Naive B cell (primary cell): ENCODE results near the gene IL6ST. TPM values are rescaled to one million over a fixed set of nuclear protein-coding genes. Genes with fewer than 3 reads are reported as not detected.
"Not testable (repeated sequence)": the region's sequence is repeated elsewhere in the genome, so short reads cannot be mapped to it uniquely, and the experiment has no call there.

ENCODE experiments used
- ATAC-seq, 2 donors: fragments of 150-1000 bp; cut with Tn5 transposase; 2 replicates each; pipeline ENCODE4 v1.10.0; 2021; ENCODE audit warnings: low read depth in 2 of 2, mild to moderate bottlenecking in 2 of 2, moderate library complexity in 2 of 2
- DNase-seq: peaks from one replicate; pipeline ENCODE4 v3.0.0; 2022
- H3K27ac Mint-ChIP-seq, 6 donors: one replicate each; pipeline ENCODE4 v1.8.0; 2020 to 2022; ENCODE audit warnings: mild to moderate bottlenecking in 6 of 6, mixed read lengths in 6 of 6, moderate library complexity in 5 of 6, inconsistent platforms in 2 of 6
- H3K27me3 Mint-ChIP-seq, 3 donors: one replicate each; pipeline ENCODE4 v1.8.0; 2021 to 2022; ENCODE audit warnings: mixed read lengths in 3 of 3, mild to moderate bottlenecking in 1 of 3
- H3K36me3 Mint-ChIP-seq, 2 donors: one replicate each; pipeline ENCODE4 v1.8.0; 2020 to 2022; ENCODE audit warnings: mixed read lengths in 2 of 2, inconsistent platforms in 1 of 2, mild to moderate bottlenecking in 1 of 2
- H3K4me1 Mint-ChIP-seq, 3 donors: one replicate each; pipeline ENCODE4 v1.8.0; 2020 to 2022; ENCODE audit warnings: mixed read lengths in 3 of 3, inconsistent platforms in 1 of 3, mild to moderate bottlenecking in 1 of 3, moderate library complexity in 1 of 3
- H3K4me3 Mint-ChIP-seq, 8 donors: one replicate each; pipeline ENCODE4 v1.8.0; 2020 to 2022; ENCODE audit warnings: mild to moderate bottlenecking in 8 of 8, mixed read lengths in 8 of 8, moderate library complexity in 8 of 8, inconsistent platforms in 2 of 8
- H3K9me3 Mint-ChIP-seq, 7 donors: one replicate each; pipeline ENCODE4 v1.8.0; 2020 to 2022; ENCODE audit warnings: mixed read lengths in 7 of 7, mild to moderate bottlenecking in 5 of 7, inconsistent platforms in 2 of 7, moderate library complexity in 1 of 7
- polyA plus RNA-seq, 6 donors: library from polyadenylated mRNA; unstranded; fragments of 300-500 nt; fragmentation: Illumina TruSeq; gene quantifications; one replicate each; pipeline ENCODE4 v1.2.3, GENCODE V29; 2021; ENCODE audit warnings: low read depth in 6 of 6

Gene IL6ST
- polyA plus RNA-seq, 6 donors from 2014 or later = 3.2 to 19.8 (median 8.2) TPM

DNA sequence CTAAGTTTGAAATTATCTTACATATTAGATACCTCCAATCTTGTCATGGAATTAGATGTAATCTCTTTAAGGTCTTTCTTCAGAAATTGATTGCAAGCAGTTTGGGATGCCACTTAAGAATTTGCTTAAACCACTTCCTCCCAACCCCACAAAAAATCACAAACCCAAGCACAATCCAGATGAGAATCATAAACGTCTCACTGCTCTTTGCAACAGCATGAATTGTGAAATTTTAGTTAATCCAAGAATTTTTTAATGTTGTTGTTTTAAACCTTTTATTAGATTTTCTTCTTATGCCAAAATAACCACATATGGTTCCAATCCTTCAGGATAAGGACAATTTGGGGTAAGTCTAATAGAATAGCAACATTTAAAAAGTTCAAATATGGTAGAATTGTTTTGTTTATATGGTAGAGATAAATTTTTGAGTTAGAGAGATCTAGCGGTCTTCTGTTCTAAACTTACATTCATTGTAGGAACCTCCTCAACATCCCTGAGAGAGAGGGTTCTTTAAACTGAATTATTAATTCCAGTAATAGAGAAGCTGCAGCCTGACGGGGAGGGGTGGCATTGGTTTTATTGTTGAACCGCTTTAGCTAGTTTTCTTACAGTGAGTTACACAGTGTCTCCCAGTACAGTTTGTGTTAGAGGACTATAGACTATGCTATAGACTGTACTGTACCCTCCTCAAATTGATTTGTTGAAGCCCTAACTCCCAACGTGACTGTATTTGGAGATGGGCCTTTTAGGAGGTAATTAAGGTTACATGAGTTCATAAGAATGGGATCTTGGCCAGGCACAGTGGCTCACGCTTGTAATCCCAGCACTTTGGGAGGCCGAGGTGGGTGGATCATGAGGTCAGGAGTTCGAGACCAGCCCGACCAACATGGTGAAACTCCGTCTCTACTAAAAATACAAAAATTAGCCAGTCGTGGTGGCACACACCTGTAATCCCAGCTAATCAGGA, 24.8 kb upstream of the IL6ST start:
- no peak overlapping the region for H3K4me3 Mint-ChIP-seq
- H3K4me1 Mint-ChIP-seq = peaks cover 0 to 2% (median 0%) of the 10 kb centered on the region in 3 donors
- H3K36me3 Mint-ChIP-seq = no peaks in the 10 kb centered on the region
- no peak overlapping the region for H3K27ac Mint-ChIP-seq
- H3K9me3 Mint-ChIP-seq = peaks cover 0 to 8% (median 3%) of the 10 kb centered on the region in 7 donors
- DNase-seq (no peak), ATAC-seq (no peak)
- no peaks in the 10 kb centered on the region for H3K27me3 Mint-ChIP-seq

DNA sequence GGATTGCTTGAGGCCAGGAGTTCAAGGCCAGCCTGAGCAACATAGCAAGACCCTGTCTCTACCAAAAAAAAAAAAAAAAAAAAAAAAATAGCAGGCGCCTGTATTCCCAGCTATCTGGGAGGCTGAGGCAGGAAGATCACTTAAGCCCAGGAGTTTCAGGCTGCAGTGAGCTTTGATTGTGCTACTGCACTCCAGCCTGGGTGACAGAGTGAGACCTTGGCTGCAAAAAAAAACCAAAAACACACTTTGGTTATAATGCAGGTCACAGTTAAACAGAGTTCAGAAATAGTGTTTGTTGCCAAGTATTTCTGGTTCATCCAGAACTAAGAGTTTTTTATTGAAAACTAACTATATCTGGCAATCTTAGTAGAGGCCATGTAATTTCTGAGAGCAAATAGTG, 24.1 kb upstream of the IL6ST start:
- no peaks in the 10 kb centered on the region for H3K27me3 Mint-ChIP-seq
- no peak overlapping the region for H3K4me3 Mint-ChIP-seq
- H3K4me1 Mint-ChIP-seq = peaks cover 0 to 2% (median 0%) of the 10 kb centered on the region in 3 donors
- H3K27ac Mint-ChIP-seq = no peak overlapping the region
- H3K36me3 Mint-ChIP-seq = no peaks in the 10 kb centered on the region
- ATAC-seq (no peak), DNase-seq (no peak)
- H3K9me3 Mint-ChIP-seq = peaks cover 0 to 8% (median 3%) of the 10 kb centered on the region in 7 donors

DNA sequence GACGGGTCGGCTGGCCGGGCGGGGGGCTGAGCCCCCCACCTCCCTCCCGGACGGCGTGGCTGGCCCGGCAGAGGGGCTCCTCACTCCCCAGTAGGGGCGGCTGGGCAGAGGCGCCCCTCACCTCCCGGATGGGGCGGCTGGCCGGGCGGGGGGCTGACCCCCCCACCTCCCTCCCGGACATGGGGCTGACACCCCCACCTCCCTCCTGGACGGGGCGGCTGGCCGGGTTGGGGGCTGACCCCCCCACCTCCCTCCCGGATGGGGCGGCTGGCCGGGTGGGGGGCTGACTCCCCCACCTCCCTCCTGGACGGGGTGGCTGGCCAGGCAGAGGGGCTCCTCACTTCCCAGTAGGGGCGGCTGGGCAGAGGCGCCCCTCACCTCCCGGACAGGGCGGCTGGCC, 19.9 kb upstream of the IL6ST start:
- H3K27ac Mint-ChIP-seq, H3K36me3 Mint-ChIP-seq, H3K4me3 Mint-ChIP-seq, H3K9me3 Mint-ChIP-seq, ATAC-seq, H3K4me1 Mint-ChIP-seq, DNase-seq, H3K27me3 Mint-ChIP-seq: not testable (repeated sequence)

DNA sequence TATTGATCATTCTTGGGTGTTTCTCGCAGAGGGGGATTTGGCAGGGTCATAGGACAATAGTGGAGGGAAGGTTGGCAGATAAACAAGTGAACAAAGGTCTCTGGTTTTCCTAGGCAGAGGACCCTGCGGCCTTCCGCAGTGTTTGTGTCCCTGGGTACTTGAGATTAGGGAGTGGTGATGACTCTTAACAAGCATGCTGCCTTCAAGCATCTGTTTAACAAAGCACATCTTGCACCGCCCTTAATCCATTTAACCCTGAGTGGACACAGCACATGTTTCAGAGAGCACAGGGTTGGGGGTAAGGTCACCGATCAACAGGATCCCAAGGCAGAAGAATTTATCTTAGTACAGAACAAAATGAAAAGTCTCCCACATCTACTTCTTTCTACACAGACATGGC, 19.2 kb upstream of the IL6ST start:
- not testable (repeated sequence) for H3K9me3 Mint-ChIP-seq, H3K27ac Mint-ChIP-seq, H3K4me3 Mint-ChIP-seq, H3K27me3 Mint-ChIP-seq, H3K4me1 Mint-ChIP-seq, H3K36me3 Mint-ChIP-seq, DNase-seq, ATAC-seq

DNA sequence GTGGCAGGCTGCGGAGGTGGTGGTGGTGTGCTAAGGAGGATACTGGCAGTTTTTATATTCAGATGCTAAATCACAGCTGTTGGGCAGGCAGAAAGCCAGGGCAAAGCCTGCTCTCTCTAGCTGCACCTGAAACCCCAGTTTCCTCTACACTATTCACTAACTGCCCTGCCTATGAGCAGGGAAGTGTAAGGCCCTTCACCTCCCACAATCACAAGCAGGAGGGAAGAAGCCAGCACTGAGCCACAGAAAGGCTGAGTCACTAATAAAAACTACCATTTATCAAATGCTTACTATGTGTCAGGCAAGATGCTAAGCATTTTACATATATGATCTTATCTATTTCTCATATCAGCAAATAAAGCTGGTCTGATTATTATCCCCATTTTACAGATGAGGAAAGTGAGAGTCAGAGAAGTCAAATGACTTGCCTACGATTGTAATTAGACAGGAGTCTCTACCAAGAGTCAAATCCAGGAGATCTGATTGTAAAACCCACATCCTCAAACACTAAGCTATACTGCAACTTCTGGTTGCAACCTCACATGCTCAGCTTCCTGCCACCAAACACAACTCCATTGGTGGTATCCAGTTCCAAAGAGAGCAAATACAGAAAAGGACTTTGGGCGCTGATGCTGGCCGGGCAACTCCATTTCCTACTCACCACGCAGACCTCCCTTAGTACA, 17.7 kb upstream of the IL6ST start:
- DNase-seq = no peak

DNA sequence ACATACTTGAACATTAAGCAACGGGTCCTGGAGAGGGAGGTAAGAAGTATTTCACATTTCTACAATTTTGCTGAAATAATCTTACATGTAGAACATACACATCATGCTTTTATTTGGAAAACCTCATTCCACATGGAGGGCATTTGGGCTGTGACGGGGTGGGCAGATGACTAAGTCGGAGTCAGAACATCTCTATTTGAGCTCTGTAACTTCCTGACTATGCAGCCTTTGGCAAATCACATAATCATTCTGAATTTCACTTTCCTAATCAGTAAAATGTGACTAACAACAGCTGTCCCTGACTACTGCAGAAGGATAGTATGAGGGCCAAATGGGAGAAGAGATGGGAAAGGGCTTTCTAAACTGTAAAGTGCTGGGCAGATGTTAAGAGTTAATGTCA, 17.1 kb upstream of the IL6ST start:
- no peaks in the 10 kb centered on the region for H3K4me1 Mint-ChIP-seq
- no peak for ATAC-seq
- H3K27me3 Mint-ChIP-seq = no peaks in the 10 kb centered on the region
- peaks cover 0 to 8% (median 3%) of the 10 kb centered on the region in 7 donors for H3K9me3 Mint-ChIP-seq
- H3K4me3 Mint-ChIP-seq = no peak overlapping the region
- no peaks in the 10 kb centered on the region for H3K36me3 Mint-ChIP-seq
- no peak for DNase-seq
- no peak overlapping the region for H3K27ac Mint-ChIP-seq

More for the DNA sequence above, 17.7 kb upstream of the IL6ST start:
- no peak overlapping the region for H3K27ac Mint-ChIP-seq
- no peaks in the 10 kb centered on the region for H3K27me3 Mint-ChIP-seq
- peaks cover 0 to 8% (median 3%) of the 10 kb centered on the region in 7 donors for H3K9me3 Mint-ChIP-seq
- ATAC-seq = no peak
- H3K36me3 Mint-ChIP-seq = no peaks in the 10 kb centered on the region
- H3K4me1 Mint-ChIP-seq = no peaks in the 10 kb centered on the region
- H3K4me3 Mint-ChIP-seq = no peak overlapping the region

DNA sequence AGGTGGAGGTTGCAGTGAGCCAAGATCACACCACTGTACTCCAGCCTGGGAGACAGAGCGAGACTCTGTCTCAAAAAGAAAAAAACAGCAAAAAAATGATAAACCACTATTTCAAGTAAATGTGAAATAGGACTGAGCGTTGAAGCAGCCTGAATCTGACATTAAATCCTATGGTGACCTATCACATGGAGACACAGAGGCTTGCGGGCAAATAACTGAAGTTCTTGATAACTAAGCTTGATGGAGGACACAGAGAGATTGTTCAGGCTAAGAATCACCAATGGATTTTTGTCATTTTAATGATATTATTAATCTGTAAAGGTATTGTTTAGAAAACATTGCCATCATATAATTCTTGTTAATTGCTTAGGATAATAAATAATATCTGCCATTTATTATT, 15.7 kb upstream of the IL6ST start:
- H3K4me1 Mint-ChIP-seq = peaks cover 4 to 7% (median 6%) of the 10 kb centered on the region in 3 donors
- no peak overlapping the region for H3K4me3 Mint-ChIP-seq
- ATAC-seq (no peak), DNase-seq (no peak)
- peaks cover 0 to under 1% (median 0%) of the 10 kb centered on the region in 7 donors for H3K9me3 Mint-ChIP-seq
- no peaks in the 10 kb centered on the region for H3K27me3 Mint-ChIP-seq
- H3K27ac Mint-ChIP-seq = no peak overlapping the region
- no peaks in the 10 kb centered on the region for H3K36me3 Mint-ChIP-seq

DNA sequence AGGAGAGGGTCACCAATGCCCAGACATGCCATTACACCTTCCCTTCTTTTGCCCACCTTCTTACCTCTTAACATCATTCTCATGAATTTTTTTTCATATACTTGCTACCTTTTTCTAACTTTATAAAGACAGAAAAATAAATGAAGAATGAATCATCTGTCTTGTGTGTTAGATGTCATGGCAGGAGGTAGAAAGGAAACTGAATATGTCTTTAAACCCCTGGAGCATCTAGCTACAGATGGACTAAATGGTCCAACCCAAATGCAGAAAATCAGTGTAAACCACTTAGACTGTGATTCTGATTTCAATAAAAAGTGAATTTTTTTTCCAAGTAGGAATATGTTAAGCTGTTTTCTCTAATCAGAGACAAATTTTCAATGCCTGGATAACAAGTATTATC, 11.8 kb upstream of the IL6ST start:
- H3K4me3 Mint-ChIP-seq = no peak overlapping the region
- peaks cover 9 to 12% (median 11%) of the 10 kb centered on the region in 3 donors for H3K4me1 Mint-ChIP-seq
- no peak for DNase-seq
- ATAC-seq = no peak
- H3K27me3 Mint-ChIP-seq = no peaks in the 10 kb centered on the region
- no peaks in the 10 kb centered on the region for H3K36me3 Mint-ChIP-seq
- H3K27ac Mint-ChIP-seq = no peak overlapping the region
- peaks cover 0 to 14% (median 2%) of the 10 kb centered on the region in 7 donors for H3K9me3 Mint-ChIP-seq

DNA sequence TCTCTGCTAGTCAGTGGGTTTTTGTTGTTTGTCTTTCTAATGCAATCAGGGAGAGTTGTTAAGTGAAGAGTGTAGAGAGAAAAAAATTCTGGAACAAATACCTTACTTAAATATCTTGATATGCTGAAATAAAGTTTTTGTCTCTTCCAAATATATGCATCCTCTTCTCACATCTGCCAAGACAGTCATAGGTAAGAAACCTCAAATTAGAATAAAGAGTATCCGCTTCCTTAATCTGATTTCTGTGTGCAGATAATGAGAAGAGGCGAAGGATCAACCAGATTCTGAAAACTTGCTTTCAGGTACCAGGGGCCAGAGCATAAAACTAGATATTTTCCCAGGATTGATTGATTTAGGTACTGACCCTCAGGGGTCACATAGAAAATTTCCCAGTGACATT, 11.3 kb upstream of the IL6ST start:
- peaks cover 0 to 14% (median 2%) of the 10 kb centered on the region in 7 donors for H3K9me3 Mint-ChIP-seq
- no peak overlapping the region for H3K4me3 Mint-ChIP-seq
- no peak for DNase-seq
- peak overlapping the region in 1 of 6 donors; percentile 84 for H3K27ac Mint-ChIP-seq
- no peaks in the 10 kb centered on the region for H3K27me3 Mint-ChIP-seq
- H3K36me3 Mint-ChIP-seq = no peaks in the 10 kb centered on the region
- ATAC-seq = peak; percentile 38 to 62
- peaks cover 9 to 12% (median 11%) of the 10 kb centered on the region in 3 donors for H3K4me1 Mint-ChIP-seq

DNA sequence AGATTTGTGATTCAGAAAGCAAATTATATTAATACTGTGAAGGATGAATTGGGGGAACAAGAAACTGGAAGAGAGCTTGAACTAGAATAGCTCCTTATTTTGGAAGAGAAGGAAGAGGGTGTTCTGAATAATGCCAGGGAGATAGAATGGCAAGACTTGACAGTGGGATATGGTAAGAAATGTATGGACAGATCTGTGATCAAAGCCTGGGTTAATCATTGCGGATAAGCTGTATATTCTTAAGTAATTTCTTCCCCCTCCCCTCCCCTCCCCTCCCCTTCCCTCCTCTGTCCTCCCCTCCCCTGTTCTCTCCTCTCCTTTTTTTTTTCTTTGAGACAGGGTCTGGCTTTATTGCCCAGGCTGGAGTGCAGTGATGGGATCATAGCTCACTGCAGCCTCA, 10.1 kb upstream of the IL6ST start:
- Mint-ChIP-seq H3K4me3 (no peak overlapping the region), H3K9me3 (peaks cover 0 to 14% (median 2%) of the 10 kb centered on the region in 7 donors), H3K4me1 (peaks cover 9 to 12% (median 11%) of the 10 kb centered on the region in 3 donors), H3K27me3 (no peaks in the 10 kb centered on the region), H3K27ac (no peak overlapping the region), H3K36me3 (no peaks in the 10 kb centered on the region)
- no peak for ATAC-seq
- DNase-seq = no peak

DNA sequence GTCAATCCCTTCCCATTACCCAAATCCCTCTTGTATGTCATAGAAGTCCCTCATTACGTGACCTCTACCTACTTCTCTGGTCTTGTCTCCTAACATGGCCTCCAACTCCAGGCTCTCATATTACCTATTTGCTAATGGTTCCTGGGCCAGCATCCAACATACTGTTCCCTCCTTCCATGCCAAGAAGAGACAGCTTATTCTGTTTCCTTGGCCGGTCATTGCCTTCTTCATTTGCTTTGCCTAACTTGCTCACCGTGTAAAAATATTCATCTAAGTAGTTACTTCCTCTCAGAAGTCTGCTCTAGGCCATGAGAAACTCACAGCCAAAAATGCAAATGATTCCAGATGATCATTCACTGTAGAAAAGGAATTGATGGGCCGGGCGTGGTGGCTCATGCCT, 8.9 kb upstream of the IL6ST start:
- Mint-ChIP-seq H3K27me3 (no peaks in the 10 kb centered on the region), H3K9me3 (peaks cover 0 to 14% (median 2%) of the 10 kb centered on the region in 7 donors), H3K27ac (peak overlapping the region in 2 of 6 donors; percentile 22 to 63), H3K4me1 (peaks cover 9 to 12% (median 11%) of the 10 kb centered on the region in 3 donors), H3K4me3 (peak overlapping the region in 1 of 8 donors; percentile 71), H3K36me3 (no peaks in the 10 kb centered on the region)
- ATAC-seq (no peak), DNase-seq (no peak)

DNA sequence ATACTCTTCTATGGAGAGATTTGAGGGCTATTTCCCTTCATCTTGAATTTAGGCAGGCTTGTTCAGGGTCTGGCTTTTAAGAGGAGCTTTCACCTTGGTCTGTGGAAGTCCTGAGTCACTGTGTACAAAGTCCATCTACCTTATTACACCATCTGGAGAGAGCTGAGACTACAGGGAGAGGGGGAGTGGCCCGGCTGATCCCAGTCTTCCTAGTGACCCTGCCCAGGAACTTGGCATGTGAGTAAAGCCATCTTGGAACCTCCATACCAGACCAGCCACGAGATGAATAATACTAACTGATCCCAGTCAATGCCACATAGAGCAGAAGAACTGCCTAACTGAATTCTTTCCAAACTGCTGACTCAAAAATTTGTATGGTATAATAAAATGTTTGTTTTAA, 8.4 kb upstream of the IL6ST start:
- H3K9me3 Mint-ChIP-seq = peaks cover 0 to 14% (median 2%) of the 10 kb centered on the region in 7 donors
- no peak overlapping the region for H3K4me3 Mint-ChIP-seq
- H3K4me1 Mint-ChIP-seq = peaks cover 9 to 12% (median 11%) of the 10 kb centered on the region in 3 donors
- H3K27ac Mint-ChIP-seq = no peak overlapping the region
- no peaks in the 10 kb centered on the region for H3K27me3 Mint-ChIP-seq
- ATAC-seq (no peak), DNase-seq (no peak)
- H3K36me3 Mint-ChIP-seq = no peaks in the 10 kb centered on the region

DNA sequence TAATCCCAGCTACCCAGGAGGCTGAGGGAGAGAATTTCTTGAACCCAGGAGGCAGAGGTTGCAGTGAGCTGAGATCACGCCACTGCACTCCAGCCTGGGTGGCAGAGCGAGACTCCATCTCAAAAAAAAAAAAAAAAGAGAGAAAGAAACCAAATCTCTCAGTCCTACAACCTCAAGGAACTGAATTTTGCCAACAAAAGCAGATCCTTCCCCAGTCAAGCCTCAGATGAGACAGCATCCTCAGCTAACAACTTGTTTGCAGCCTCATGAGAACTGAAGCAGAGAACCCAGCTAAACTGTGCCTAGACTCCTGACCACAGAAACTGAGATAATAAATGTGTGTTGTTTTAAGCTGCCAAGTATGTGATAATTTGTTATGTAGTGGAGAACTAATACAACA, 7.5 kb upstream of the IL6ST start:
- no peak overlapping the region for H3K4me3 Mint-ChIP-seq
- no peaks in the 10 kb centered on the region for H3K27me3 Mint-ChIP-seq
- H3K9me3 Mint-ChIP-seq = peaks cover 0 to 14% (median 2%) of the 10 kb centered on the region in 7 donors
- DNase-seq (no peak), ATAC-seq (no peak)
- H3K36me3 Mint-ChIP-seq = no peaks in the 10 kb centered on the region
- H3K4me1 Mint-ChIP-seq = peaks cover 9 to 12% (median 11%) of the 10 kb centered on the region in 3 donors
- H3K27ac Mint-ChIP-seq = no peak overlapping the region
